Loucy (cell line): ENCODE measurements around the gene SCN3A.

Experiments used
- H2AFZ ChIP-seq: fragments of 200-600 bp; sonication (generic); 2 replicates; pipeline ENCODE4 v1.6.0; 2016; ENCODE audit warnings: antibody characterized with exemption, mild to moderate bottlenecking, low read length, moderate library complexity
- H3F3A ChIP-seq: fragments of 200-600 bp; 2 replicates; pipeline ENCODE4 v1.6.0; 2016; ENCODE audit warnings: antibody characterized with exemption, low read depth, mild to moderate bottlenecking
- H3K27me3 ChIP-seq: fragments of 200-600 bp; sonication (generic); 2 replicates; pipeline ENCODE4 v1.6.1; 2014; ENCODE audit warnings: low read length, mild to moderate bottlenecking; ENCODE audit not compliant: insufficient read depth, poor library complexity, severe bottlenecking
- H3K36me3 ChIP-seq: fragments of 200-600 bp; sonication (generic); 2 replicates; pipeline ENCODE4 v1.6.1; 2016; ENCODE audit warnings: low read length; ENCODE audit not compliant: insufficient read depth
- H3K4me1 ChIP-seq: fragments of 200-600 bp; sonication (generic); 2 replicates; pipeline ENCODE4 v1.5.1; 2014; ENCODE audit warnings: low read length, mild to moderate bottlenecking; ENCODE audit not compliant: insufficient read depth, poor library complexity, severe bottlenecking
- H3K4me2 ChIP-seq: fragments of 200-600 bp; sonication (generic); 2 replicates; pipeline ENCODE4 v1.6.0; 2014; ENCODE audit warnings: antibody characterized with exemption, low read length, low read depth, mild to moderate bottlenecking; ENCODE audit not compliant: poor library complexity, severe bottlenecking
- H3K4me3 ChIP-seq: fragments of 200-600 bp; sonication (generic); 2 replicates; pipeline ENCODE4 v1.5.1; 2014; ENCODE audit warnings: low read length, mild to moderate bottlenecking, mixed read lengths; ENCODE audit not compliant: poor library complexity, severe bottlenecking
- H3K79me2 ChIP-seq: fragments of 200-600 bp; sonication (generic); 2 replicates; pipeline ENCODE4 v1.6.1; 2014; ENCODE audit warnings: low read length; ENCODE audit not compliant: insufficient read depth
- H3K9ac ChIP-seq: fragments of 200-600 bp; sonication (generic); 2 replicates; pipeline ENCODE4 v1.6.0; 2014; ENCODE audit warnings: mild to moderate bottlenecking, low read depth, low read length, moderate library complexity; ENCODE audit not compliant: poor library complexity, severe bottlenecking
- H3K9me2 ChIP-seq: fragments of 200-600 bp; sonication (generic); replicated peaks from 2 replicates; pipeline ENCODE4 v1.6.1; 2016; ENCODE audit warnings: low read depth, low read length, mixed read lengths
- H3K9me3 ChIP-seq: fragments of 200-600 bp; sonication (generic); 2 replicates; pipeline ENCODE4 v1.6.1; 2014; ENCODE audit warnings: mild to moderate bottlenecking, antibody characterized with exemption, low read length, low read depth; ENCODE audit not compliant: insufficient read depth
- H4K20me1 ChIP-seq: fragments of 200-600 bp; sonication (generic); 2 replicates; pipeline ENCODE4 v1.6.0; 2014; ENCODE audit warnings: antibody characterized with exemption, low read length, mild to moderate bottlenecking; ENCODE audit not compliant: insufficient read depth, poor library complexity, severe bottlenecking
- CTCF ChIP-seq: fragments of 200-600 bp; sonication (generic); conservative IDR thresholded peaks from 2 replicates; pipeline ENCODE4 v1.5.1; 2014; ENCODE audit warnings: mild to moderate bottlenecking, antibody characterized with exemption, low read length
- EZH2phosphoT487 ChIP-seq: fragments of 200-600 bp; IDR thresholded peaks from 2 replicates; pipeline ENCODE4 v1.6.1; 2018; ENCODE audit warnings: antibody characterized with exemption, mild to moderate bottlenecking, moderate library complexity, borderline replicate concordance

The SCN3A gene

DNA sequence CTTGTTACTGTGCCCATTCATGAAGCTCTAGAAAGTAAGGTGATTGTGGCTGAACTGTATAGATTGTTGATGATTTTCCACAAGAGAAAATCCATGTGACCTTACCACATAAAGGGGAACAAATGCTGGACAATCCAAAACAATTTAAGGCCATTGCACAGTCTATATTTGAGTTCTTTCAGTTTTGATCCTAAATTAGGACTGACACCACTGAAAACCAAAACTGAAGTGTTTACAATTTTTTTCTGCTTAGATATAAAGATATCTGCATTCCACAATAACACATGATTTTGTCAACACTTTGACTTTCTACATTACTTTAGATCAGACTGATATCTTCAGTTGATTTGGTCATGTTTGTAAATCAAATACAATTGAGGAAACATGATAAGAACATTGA is 124.9 kb downstream of the SCN3A start:
- Histone ChIP-seq H3K9ac (no peak overlapping the region), H3F3A (no peaks in the 10 kb centered on the region), H4K20me1 (no peaks in the 10 kb centered on the region), H3K4me3 (no peak overlapping the region), H3K36me3 (no peaks in the 10 kb centered on the region), H2AFZ (no peak overlapping the region), H3K9me3 (peaks cover 19% of the 10 kb centered on the region), H3K27me3 (no peaks in the 10 kb centered on the region), H3K4me2 (no peak overlapping the region), H3K4me1 (no peaks in the 10 kb centered on the region), H3K9me2 (no peaks in the 10 kb centered on the region), H3K79me2 (no peaks in the 10 kb centered on the region)
- TF ChIP-seq EZH2phosphoT487 (no peak), CTCF (no peak)

- Histone ChIP-seq H2AFZ (no peak overlapping the region), H3K36me3 (no peaks in the 10 kb centered on the region)
Measured at GRCh38 chr2:165074884-165075283, 129.0 kb downstream of the SCN3A start.

GRCh38 chr2:165074323-165074722 is 129.5 kb downstream of the SCN3A start:
- H3K4me3 ChIP-seq: no peak overlapping the region
- TF ChIP-seq CTCF: no peak
- no peak for TF ChIP-seq EZH2phosphoT487
- H4K20me1 ChIP-seq: no peaks in the 10 kb centered on the region
- no peak overlapping the region for H2AFZ ChIP-seq
- H3K9me3 ChIP-seq: peaks cover 22% of the 10 kb centered on the region
- H3K4me2 ChIP-seq: no peak overlapping the region
- H3K4me1 ChIP-seq: peaks cover 8% of the 10 kb centered on the region
- H3K9ac ChIP-seq: no peak overlapping the region
- no peaks in the 10 kb centered on the region for H3K27me3 ChIP-seq
- no peaks in the 10 kb centered on the region for H3K9me2 ChIP-seq
- H3K36me3 ChIP-seq: no peaks in the 10 kb centered on the region
- no peaks in the 10 kb centered on the region for H3K79me2 ChIP-seq
- no peaks in the 10 kb centered on the region for H3F3A ChIP-seq

More at GRCh38 chr2:165074884-165075283, 129.0 kb downstream of the SCN3A start:
- Histone ChIP-seq H3K79me2 (no peaks in the 10 kb centered on the region), H3K9me3 (peaks cover 22% of the 10 kb centered on the region), H3K9ac (no peak overlapping the region), H3K4me2 (no peak overlapping the region), H3F3A (no peaks in the 10 kb centered on the region), H4K20me1 (no peaks in the 10 kb centered on the region), H3K4me1 (peaks cover 3% of the 10 kb centered on the region), H3K27me3 (no peaks in the 10 kb centered on the region), H3K9me2 (no peaks in the 10 kb centered on the region), H3K4me3 (no peak overlapping the region)
- TF ChIP-seq EZH2phosphoT487 (no peak), CTCF (no peak)
